MM.1S (cell line): ENCODE data around the gene MAPK9.
"Not testable (repeated sequence)": the region's sequence is repeated elsewhere in the genome, so short reads cannot be mapped to it uniquely, and the experiment has no call there.

Source experiments
- EZH2 ChIP-seq: fragments of 300-600 bp; sonication (generic); optimal IDR thresholded peaks from 2 replicates; pipeline ENCODE3; 2017; ENCODE audit warnings: low read depth, mild to moderate bottlenecking, antibody characterized with exemption, low read length, mixed read lengths
- EZH2phosphoT487 ChIP-seq: fragments of 300-600 bp; sonication (generic); IDR thresholded peaks from 2 replicates; pipeline ENCODE4 v1.6.1; 2018; ENCODE audit warnings: antibody characterized with exemption, low read length
- TF ChIP-seq, protein P1 (sequence below): fragments of 300-600 bp; sonication (generic); IDR thresholded peaks from 2 replicates; pipeline ENCODE4 v1.5.1; 2016; ENCODE audit warnings: antibody characterized with exemption, low read length, mixed read lengths

DNA sequence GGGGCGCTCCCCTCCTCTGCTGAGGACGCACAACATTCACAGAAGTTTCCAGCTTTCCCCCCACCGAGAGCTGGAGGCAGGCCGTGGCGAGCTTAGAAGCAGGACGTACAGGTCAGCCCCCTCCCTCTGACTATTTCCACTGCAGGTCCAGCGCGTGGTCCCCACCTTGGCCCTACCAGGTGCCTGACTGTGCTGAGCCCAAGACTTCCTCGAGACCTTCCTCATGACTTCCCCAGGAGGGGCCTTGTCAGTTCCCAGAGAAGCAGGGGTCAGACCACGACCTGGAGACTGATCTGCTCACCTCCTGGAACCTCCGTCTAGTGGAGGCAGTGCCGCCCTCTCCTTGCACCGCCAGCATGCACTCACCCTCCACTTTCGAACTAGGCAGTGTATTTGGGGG, 7.1 kb upstream of the MAPK9 start:
- TF ChIP-seq, protein P1, sequence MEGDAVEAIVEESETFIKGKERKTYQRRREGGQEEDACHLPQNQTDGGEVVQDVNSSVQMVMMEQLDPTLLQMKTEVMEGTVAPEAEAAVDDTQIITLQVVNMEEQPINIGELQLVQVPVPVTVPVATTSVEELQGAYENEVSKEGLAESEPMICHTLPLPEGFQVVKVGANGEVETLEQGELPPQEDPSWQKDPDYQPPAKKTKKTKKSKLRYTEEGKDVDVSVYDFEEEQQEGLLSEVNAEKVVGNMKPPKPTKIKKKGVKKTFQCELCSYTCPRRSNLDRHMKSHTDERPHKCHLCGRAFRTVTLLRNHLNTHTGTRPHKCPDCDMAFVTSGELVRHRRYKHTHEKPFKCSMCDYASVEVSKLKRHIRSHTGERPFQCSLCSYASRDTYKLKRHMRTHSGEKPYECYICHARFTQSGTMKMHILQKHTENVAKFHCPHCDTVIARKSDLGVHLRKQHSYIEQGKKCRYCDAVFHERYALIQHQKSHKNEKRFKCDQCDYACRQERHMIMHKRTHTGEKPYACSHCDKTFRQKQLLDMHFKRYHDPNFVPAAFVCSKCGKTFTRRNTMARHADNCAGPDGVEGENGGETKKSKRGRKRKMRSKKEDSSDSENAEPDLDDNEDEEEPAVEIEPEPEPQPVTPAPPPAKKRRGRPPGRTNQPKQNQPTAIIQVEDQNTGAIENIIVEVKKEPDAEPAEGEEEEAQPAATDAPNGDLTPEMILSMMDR: not testable (repeated sequence)
- TF ChIP-seq EZH2, EZH2phosphoT487: not testable (repeated sequence)
